Erythroblast (primary cell): ENCODE measurements around the gene CBR3.

Source experiments
- GATA1 ChIP-seq: IDR thresholded peaks from 2 replicates; pipeline ENCODE4 v1.6.1; 2011; ENCODE audit warnings: low read depth, mild to moderate bottlenecking, control low read depth, low read length, moderate library complexity
- POLR2A ChIP-seq: IDR thresholded peaks from 2 replicates; pipeline ENCODE4 v1.6.1; 2011; ENCODE audit warnings: mild to moderate bottlenecking, low read length

DNA sequence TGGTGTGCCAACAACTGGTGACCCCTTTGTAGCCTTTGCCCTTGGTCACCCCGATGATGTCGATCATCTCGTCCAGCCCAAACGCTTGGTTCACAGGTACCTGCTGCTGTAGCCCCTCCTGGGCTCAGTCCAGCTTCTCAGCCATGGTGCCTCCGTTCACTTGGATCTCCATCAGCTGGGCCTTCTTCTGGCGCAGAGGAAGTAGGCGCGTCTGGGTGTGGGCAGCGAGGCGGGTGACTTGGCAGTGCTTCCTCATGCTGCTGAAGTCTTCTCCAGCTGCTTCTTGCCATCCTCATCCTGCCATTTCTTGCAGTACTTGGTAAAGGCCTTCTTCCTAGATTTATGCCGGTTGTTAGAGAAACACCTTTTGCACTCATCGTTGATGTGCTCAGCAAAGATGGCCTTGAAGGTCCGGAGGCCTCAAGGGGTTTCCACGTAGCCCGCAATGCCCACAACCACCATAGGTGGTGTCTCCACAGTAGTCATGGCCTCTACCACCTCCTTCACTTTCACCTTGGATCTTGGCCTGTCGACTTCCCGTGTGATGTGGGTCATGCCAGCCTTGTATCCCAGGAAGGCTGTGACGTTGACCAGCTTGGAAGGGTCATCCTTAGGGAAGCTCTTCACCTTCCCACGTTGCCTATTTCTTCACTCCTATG is 34.7 kb downstream of the CBR3 start:
- TF ChIP-seq POLR2A (no peak), GATA1 (no peak)
